ENCODE measurements around the gene EYS.

Gene EYS

DNA sequence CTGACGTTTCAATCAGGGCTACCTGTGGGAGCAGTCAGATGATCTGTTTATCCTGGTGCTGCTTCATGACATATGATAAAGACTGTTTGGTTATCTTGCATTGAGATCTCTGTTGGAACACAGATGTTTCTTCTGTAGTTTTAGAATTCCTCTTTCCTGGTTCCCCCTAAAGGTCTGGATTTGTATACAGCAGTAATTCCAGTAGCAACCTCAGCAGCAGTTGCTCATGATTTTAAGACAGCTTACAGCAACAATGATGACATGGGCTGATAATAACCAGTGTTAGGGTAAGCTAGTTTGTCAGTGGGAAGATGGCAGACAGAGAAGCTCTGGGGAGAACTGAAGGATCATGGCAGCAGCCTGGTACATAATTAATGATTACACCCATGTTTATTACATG lies 1632.0 kb downstream of the EYS start:
- H3K27ac ChIP-seq, result no peak overlapping the region
- TF ChIP-seq, protein P1, sequence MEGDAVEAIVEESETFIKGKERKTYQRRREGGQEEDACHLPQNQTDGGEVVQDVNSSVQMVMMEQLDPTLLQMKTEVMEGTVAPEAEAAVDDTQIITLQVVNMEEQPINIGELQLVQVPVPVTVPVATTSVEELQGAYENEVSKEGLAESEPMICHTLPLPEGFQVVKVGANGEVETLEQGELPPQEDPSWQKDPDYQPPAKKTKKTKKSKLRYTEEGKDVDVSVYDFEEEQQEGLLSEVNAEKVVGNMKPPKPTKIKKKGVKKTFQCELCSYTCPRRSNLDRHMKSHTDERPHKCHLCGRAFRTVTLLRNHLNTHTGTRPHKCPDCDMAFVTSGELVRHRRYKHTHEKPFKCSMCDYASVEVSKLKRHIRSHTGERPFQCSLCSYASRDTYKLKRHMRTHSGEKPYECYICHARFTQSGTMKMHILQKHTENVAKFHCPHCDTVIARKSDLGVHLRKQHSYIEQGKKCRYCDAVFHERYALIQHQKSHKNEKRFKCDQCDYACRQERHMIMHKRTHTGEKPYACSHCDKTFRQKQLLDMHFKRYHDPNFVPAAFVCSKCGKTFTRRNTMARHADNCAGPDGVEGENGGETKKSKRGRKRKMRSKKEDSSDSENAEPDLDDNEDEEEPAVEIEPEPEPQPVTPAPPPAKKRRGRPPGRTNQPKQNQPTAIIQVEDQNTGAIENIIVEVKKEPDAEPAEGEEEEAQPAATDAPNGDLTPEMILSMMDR (conservative IDR thresholded peaks at IDR 0.05), result no peak

DNA sequence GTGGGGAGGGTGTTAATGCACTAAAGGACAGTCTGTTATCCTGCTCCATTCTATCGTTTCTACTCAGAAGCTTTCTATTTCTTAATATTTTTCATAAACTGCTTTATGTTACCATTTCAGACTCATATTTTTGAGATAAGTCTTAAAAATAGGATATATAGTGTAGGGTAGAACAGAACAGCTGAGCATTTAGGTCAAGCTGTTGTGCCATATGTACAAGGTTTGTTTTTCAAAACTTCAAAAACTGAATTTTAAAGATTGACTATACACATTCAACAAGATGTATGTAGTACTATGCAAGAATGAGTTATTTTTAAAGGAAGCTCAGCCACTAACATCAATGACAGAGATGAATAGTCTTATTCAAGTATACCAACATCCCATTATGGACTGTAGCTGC lies 1634.3 kb downstream of the EYS start:
- no peak overlapping the region for H3K27ac ChIP-seq
- TF ChIP-seq, protein P1 (conservative IDR thresholded peaks at IDR 0.05), result no peak

DNA sequence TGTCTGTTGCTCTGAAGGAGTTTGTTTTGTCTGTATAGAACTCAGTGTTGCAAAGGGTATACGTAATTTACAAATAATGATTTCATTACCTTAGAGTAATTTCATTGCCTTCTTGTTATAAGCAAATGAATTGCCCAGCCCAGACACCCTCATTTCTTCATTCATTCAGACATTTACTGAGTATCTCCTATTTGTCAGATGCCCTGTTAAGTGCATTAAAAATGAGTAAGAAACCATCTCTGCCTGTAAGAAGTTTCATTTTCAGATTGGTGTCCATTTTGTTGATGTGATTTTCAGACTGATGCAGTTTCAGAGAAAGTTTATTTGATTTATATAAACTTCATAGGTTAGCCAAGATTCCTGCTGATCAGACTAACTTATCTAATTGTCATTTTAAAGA lies 1642.1 kb downstream of the EYS start:
- no peak overlapping the region for H3K27ac ChIP-seq
- TF ChIP-seq, protein P1 (conservative IDR thresholded peaks at IDR 0.05), result no peak

DNA sequence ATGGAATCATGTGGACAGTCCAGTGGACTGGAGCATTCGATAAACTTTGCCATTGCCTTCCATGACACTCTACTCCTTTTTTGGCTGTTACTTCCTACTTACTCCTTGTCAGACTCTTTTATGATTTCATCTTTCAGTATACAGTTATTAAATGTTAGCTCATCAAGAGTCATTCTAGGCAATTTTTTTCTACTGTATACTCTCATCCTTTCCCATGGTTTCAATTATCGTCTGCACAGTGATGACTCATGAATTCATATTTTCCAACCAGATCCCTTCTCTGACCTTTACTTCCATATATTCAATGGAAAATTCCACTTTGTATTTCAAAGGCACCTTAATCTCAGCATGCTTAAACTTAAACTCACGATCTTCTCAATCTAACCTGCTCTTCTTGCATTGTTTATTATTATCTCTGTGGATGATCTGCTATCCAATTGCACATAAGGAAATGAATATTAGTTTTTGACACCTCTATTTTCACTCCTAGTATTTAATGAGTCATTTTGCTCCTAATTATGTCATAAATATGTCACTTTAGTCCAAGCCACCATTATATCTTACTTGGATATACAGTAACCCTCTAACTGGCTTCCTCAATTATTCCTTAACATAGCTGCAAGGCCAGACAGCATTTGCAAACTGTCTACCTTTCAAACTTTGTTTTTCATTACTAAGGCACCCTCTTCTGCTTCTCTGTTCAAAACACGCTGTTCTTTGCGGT lies 1643.9 kb downstream of the EYS start:
- H3K27ac ChIP-seq, result no peak overlapping the region
- TF ChIP-seq, protein P1 (conservative IDR thresholded peaks at IDR 0.05), result no peak

DNA sequence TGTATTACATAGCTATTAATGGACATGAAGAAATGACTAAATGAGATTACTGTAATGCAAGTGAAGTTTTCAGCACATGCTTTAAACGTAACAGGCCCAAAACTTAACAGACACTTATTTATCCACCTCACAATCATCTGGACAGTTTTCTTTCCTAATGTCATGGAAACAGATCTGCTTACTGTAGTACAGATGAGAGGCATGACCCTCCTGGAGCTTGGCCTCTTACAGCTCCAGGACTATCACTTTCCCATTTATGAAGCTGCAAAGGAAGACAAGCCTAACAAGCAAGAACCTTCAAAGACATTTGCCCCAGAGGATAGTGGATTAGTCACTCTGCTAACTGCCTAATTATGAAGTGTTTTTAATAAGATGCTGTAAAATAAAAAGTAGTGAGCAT lies 1652.2 kb downstream of the EYS start:
- TF ChIP-seq, protein P1 (conservative IDR thresholded peaks at IDR 0.05), result no peak
- H3K27ac ChIP-seq, result no peak overlapping the region

DNA sequence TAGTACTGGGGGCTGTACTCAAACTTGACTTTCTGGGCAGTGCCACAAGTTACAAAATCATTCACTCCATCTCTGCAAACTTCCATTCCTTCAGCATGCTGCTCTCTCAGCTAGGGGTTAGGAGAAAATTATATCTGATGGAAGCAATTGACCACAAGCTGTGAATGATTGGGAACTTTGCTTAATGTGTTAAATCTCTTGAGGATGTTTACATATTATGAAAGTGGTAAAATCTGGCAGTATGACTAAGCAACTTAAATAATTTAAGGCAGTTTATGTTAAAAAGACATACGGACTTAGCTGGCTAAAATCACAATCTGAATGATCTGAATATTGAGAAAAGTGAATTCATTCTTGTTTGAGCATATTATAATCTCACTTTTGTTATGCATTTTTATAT lies 1656.4 kb downstream of the EYS start:
- H3K27ac ChIP-seq, result no peak overlapping the region
- TF ChIP-seq, protein P1 (conservative IDR thresholded peaks at IDR 0.05), result no peak

DNA sequence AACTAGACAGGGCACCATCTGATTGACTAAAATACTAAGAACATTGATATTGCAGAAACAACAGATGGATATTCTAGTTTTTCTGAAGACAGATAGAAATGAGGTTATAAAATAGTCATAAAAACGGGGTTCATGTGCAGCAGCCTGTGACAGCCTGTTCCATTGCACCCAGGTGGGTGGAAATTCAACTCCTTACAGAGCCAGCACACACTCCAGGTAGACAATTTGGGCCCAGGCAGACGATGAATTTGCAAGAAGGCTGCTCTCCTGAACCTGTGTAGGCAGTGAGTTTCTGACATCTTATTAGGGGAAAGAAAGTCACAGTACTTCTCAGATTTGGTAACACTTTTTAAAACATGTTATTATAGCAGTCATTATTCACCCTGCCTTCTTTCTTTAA lies 1657.3 kb downstream of the EYS start:
- TF ChIP-seq, protein P1 (conservative IDR thresholded peaks at IDR 0.05), result no peak
- H3K27ac ChIP-seq, result no peak overlapping the region

All from VCaP (cell line).